Large intestine (tissue), 3 donors: Measurements from ENCODE around the gene PLXNA3. TPM values are rescaled to one million over a fixed set of nuclear protein-coding genes. Genes with fewer than 3 reads are reported as not detected.

Experiments
- DNase-seq, 2 donors: peaks; one replicate each; pipeline versions ENCODE4 v3.0.0 to v3.0.0-alpha.2; 2013
- H3K27ac ChIP-seq: one replicate; pipeline ENCODE4 v1.5.1; 2013; ENCODE audit warnings: low read length
- H3K27me3 ChIP-seq: 2 replicates; pipeline ENCODE4 v1.6.1; 2013; ENCODE audit warnings: low read length; ENCODE audit not compliant: control insufficient read depth, insufficient read depth
- H3K36me3 ChIP-seq: 2 replicates; pipeline ENCODE4 v1.6.1; 2013; ENCODE audit warnings: low read length; ENCODE audit not compliant: control insufficient read depth, insufficient read depth
- H3K4me1 ChIP-seq: one replicate; pipeline ENCODE4 v1.6.1; 2013; ENCODE audit warnings: low read length; ENCODE audit not compliant: control insufficient read depth, insufficient read depth
- H3K4me3 ChIP-seq: one replicate; pipeline ENCODE4 v1.5.1; 2013; ENCODE audit warnings: low read length
- H3K9me3 ChIP-seq: one replicate; pipeline ENCODE4 v1.6.1; 2013; ENCODE audit warnings: mild to moderate bottlenecking, low read depth, low read length, moderate library complexity; ENCODE audit not compliant: control insufficient read depth
- WGBS: methylation state at CpG from one replicate; pipeline ENCODE4 v1.1.5; 2013; ENCODE audit warnings: low lambda C conversion rate; ENCODE audit not compliant: insufficient coverage; 5-methylcytosine and 5-hydroxymethylcytosine counted together
- polyA plus RNA-seq: library from polyadenylated mRNA; unstranded; fragments of 120-200 nt; gene quantifications from one replicate; pipeline ENCODE4 v1.2.1, GENCODE V29; 2013

The PLXNA3 gene
- polyA plus RNA-seq, 1 donor = 37.2 TPM

DNA sequence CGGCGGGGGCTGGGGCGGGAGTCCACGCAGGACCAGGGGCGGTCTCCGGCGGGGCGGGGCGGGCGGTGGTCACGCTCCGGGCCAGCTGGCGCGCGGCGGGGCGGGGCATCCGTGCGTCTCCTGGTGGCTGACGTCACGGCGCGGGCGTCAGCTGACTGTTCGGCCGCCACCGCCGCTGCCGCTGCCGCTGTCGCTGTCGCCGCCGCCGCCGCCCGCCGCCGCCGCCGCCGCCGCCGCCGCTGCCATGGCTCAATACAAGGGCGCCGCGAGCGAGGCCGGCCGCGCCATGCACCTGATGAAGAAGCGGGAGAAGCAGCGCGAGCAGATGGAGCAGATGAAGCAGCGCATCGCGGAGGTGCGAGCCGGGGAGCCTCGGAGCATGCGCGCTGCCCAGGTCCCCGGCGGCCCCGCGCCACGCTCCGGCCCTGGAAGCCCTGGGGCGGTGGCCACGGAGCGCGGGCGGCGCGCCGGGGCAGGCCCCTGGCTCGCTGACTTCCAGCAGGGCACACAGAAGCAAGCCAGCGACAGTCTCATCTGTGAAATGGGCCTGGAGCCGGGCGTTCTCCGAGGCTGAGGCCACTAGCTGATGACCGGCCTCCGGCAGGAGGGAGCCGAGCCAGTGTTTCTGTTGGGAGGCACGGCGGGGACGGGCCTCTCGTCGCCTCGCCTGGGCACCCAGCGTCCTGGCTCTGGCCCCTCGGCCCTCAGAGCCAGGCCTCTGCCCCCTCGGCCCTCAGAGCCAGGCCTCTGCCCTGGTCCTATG, 13.9 kb upstream of the PLXNA3 start, which contains the start of gene FAM50A:
TSS of gene FAM50A (plus strand) at position 150 of the 763 bp plus-strand sequence. CDS start at position 245, 95 bp downstream.
- Histone ChIP-seq H3K36me3 (peaks cover 42% of the 10 kb centered on the region), H3K4me1 (peaks cover 4% of the 10 kb centered on the region), H3K27me3 (no peaks in the 10 kb centered on the region), H3K9me3 (no peaks in the 10 kb centered on the region), H3K4me3 (peak within 1 kb of the TSS; percentile 62), H3K27ac (peak within 1 kb of the TSS; percentile 70)
- peak; percentile 59 to 79 for DNase-seq
- WGBS = no CpG with 5 or more reads among the region's 94 CpGs

- H3K27ac ChIP-seq = peak overlapping the region; percentile 53
- peak overlapping the region; percentile 62 for H3K4me3 ChIP-seq
- WGBS = no CpG with 5 or more reads among the region's 13 CpGs
- peaks cover 44% of the 10 kb centered on the region for H3K36me3 ChIP-seq
- no peak for DNase-seq
- peaks cover 4% of the 10 kb centered on the region for H3K4me1 ChIP-seq
- H3K9me3 ChIP-seq = no peaks in the 10 kb centered on the region
- no peaks in the 10 kb centered on the region for H3K27me3 ChIP-seq
These were observed 13.3 kb upstream of the PLXNA3 start for GRCh38 chrX:154444755-154445246.

DNA sequence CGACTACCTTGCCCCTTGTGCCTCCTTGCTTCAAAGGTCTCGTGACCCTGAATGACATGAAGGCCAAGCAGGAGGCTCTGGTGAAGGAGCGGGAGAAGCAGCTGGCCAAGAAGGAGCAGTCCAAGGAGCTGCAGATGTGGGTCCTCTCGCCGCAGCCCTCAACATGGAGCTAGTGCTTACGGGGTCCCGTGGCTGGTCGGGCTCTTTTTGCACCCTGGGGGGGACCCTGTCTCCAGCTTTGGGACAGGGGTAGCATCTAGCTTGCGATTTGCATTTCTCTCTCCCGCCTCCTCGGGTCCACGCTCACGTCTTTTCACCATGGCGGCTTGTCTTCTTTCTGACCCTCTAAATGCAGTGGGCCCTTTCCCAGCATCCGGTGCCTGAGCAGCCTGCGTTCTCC, 12.3 kb upstream of the PLXNA3 start:
- H3K4me3 ChIP-seq = no peak overlapping the region
- no CpG with 5 or more reads among the region's 16 CpGs for WGBS
- peaks cover 42% of the 10 kb centered on the region for H3K36me3 ChIP-seq
- H3K27ac ChIP-seq = no peak overlapping the region
- no peak for DNase-seq
- H3K9me3 ChIP-seq = no peaks in the 10 kb centered on the region
- peaks cover 4% of the 10 kb centered on the region for H3K4me1 ChIP-seq
- no peaks in the 10 kb centered on the region for H3K27me3 ChIP-seq

DNA sequence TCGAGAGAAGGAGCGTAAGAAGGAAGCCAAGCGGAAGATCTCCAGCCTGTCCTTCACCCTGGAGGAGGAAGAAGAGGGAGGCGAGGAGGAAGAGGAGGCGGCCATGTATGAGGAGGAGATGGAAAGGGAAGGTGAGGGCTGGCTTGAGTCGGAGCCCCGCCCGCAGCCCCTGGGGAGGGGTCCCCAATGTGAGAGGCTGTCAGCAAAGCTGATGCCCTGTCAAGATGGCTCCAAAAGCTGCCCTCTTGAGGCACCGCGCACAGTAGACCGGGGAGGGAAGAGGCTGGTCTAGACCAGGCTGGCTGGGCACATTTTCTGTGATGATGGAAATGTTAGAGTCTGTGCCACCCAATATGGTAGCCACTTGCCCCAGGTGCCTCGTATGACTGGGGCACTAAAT, 11.7 kb upstream of the PLXNA3 start:
- Histone ChIP-seq H3K27ac (no peak overlapping the region), H3K4me3 (no peak overlapping the region), H3K4me1 (peaks cover 4% of the 10 kb centered on the region), H3K36me3 (peaks cover 41% of the 10 kb centered on the region), H3K27me3 (no peaks in the 10 kb centered on the region), H3K9me3 (no peaks in the 10 kb centered on the region)
- no CpG with 5 or more reads among the region's 12 CpGs for WGBS
- DNase-seq = no peak

GRCh38 chrX:154448484-154448883, 9.6 kb upstream of the PLXNA3 start:
- Histone ChIP-seq H3K27ac (no peak overlapping the region), H3K36me3 (peaks cover 28% of the 10 kb centered on the region), H3K4me1 (peaks cover 3% of the 10 kb centered on the region), H3K4me3 (no peak overlapping the region), H3K27me3 (no peaks in the 10 kb centered on the region), H3K9me3 (no peaks in the 10 kb centered on the region)
- no CpG with 5 or more reads among the region's 14 CpGs for WGBS
- DNase-seq = no peak

- Histone ChIP-seq H3K9me3 (no peaks in the 10 kb centered on the region), H3K27ac (no peak overlapping the region), H3K36me3 (peaks cover 28% of the 10 kb centered on the region), H3K4me1 (no peaks in the 10 kb centered on the region), H3K4me3 (no peak overlapping the region), H3K27me3 (no peaks in the 10 kb centered on the region)
- no peak for DNase-seq
- no CpG with 5 or more reads among the region's 18 CpGs for WGBS
These were observed 8.5 kb upstream of the PLXNA3 start for GRCh38 chrX:154449618-154450017.

DNA sequence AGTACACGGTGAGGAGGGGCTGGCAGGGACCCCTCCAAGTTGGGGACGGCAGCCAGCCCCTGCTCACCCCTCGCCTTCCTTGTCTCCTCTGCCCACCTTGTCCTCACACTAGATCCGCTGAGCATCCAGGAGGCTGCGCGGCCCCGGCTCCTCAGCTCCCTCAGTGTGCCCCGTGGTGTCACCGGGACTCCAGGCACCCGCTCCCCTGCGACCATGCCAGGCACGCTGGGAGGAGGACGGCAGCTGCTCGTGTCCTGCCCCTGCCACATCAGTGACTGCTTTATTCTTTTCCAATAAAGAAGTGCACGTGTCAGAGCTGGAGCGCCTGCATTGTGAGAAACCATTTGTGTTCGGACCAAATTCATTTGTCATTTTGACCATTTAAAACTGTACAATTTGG, 7.8 kb upstream of the PLXNA3 start:
- H3K4me1 ChIP-seq = no peaks in the 10 kb centered on the region
- H3K4me3 ChIP-seq = no peak overlapping the region
- H3K36me3 ChIP-seq = peaks cover 28% of the 10 kb centered on the region
- H3K27me3 ChIP-seq = no peaks in the 10 kb centered on the region
- H3K9me3 ChIP-seq = no peaks in the 10 kb centered on the region
- H3K27ac ChIP-seq = no peak overlapping the region
- no CpG with 5 or more reads among the region's 17 CpGs for WGBS
- DNase-seq = no peak

GRCh38 chrX:154452823-154453222, 5.3 kb upstream of the PLXNA3 start:
- peaks cover 22% of the 10 kb centered on the region for H3K36me3 ChIP-seq
- no peaks in the 10 kb centered on the region for H3K27me3 ChIP-seq
- DNase-seq = no peak
- H3K9me3 ChIP-seq = no peaks in the 10 kb centered on the region
- H3K27ac ChIP-seq = no peak overlapping the region
- WGBS = no CpG with 5 or more reads among the region's 9 CpGs
- H3K4me3 ChIP-seq = no peak overlapping the region
- no peaks in the 10 kb centered on the region for H3K4me1 ChIP-seq

GRCh38 chrX:154457491-154458115, 478 bp upstream of the PLXNA3 start:
- peak; percentile 68 to 77 for DNase-seq
- H3K4me1 ChIP-seq = peaks cover 2% of the 10 kb centered on the region
- peaks cover 14% of the 10 kb centered on the region for H3K36me3 ChIP-seq
- no peaks in the 10 kb centered on the region for H3K9me3 ChIP-seq
- peak overlapping the region; percentile 42 for H3K4me3 ChIP-seq
- no peaks in the 10 kb centered on the region for H3K27me3 ChIP-seq
- H3K27ac ChIP-seq = peak overlapping the region; percentile 32
- no CpG with 5 or more reads among the region's 65 CpGs for WGBS

DNA sequence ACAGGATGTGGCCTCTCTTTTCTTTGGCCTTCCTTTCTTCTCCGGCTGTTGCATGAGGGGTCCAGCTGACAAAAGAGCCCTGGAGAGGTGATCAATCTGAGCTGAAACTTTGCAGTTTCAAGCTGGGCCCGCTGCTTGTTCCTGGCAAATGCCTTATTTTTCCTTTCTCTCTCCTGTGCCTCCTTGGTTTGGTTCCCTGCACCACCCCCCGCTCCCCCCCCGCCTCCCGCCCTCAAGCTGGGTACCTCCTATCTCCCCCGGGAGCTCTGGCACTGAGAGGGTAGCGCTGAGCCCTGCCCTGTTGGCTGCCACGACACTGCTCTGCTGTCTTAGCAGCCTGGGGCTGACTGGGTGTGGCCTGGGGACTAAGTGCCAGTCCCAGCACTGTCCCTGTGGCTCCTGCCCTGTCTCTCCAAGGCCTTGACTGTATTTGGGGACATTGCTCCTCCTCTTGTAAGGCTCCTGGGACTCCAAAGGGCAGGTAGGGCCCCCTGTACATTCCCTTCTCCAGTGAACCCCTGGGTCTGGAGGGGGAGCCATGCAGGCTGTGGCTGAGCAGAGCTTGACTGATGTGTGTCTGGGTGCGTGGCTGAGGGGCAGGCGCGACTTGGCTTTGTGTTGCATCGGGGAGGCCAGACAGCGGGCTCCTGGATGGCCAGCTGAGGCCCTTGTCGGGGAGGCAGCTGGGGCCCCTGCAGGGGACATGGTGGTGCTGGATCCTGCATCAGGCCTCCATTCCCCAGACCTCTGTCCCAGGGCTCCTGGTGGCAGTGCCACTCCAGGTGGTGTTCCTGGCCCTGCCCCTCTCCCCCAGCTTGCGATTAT, 1.1 kb downstream of the PLXNA3 start:
- Histone ChIP-seq H3K4me3 (peak overlapping the region; percentile 80), H3K27ac (peak overlapping the region; percentile 42), H3K27me3 (no peaks in the 10 kb centered on the region), H3K4me1 (peaks cover 2% of the 10 kb centered on the region), H3K36me3 (peaks cover 23% of the 10 kb centered on the region), H3K9me3 (no peaks in the 10 kb centered on the region)
- peak in 1 of 2 donors; percentile 45 for DNase-seq
- no CpG with 5 or more reads among the region's 15 CpGs for WGBS
